HCT116 (cell line): Measurements from ENCODE around the gene DOCK9. TPM values are rescaled to one million over a fixed set of nuclear protein-coding genes. Genes with fewer than 3 reads are reported as not detected.

ENCODE experiments used
- ATAC-seq: fragments of 200-7000 bp; cut with Tn5 transposase; 2 replicates; pipeline ENCODE4 v1.9.1; 2020; ENCODE audit warnings: mild to moderate bottlenecking, moderate library complexity
- BruUV-seq: library from RNA; stranded (reverse); fragments of 400-500 nt; replicated peaks from 2 replicates; lab custom pipeline; 2021; lab: Mats Ljungman, UMichigan
- CTCF ChIA-PET: fragments of 300-600 bp; sonication (Branson Sonifier 250); formaldehyde crosslinking; loops from one replicate; lab custom pipeline; 2021; ENCODE audit warnings: antibody characterized with exemption; lab: Charles Lee
- POLR2A ChIA-PET: fragments of 300-600, 350-600 bp; sonication (Branson Sonifier 250); formaldehyde crosslinking; loops from one replicate; lab custom pipeline; 2021; ENCODE audit warnings: antibody characterized with exemption; lab: Charles Lee
- RAD21 ChIA-PET, 2 experiments: fragments of 300-600 bp; sonication (Branson Sonifier 250); formaldehyde crosslinking; loops; one replicate each; lab custom pipeline; 2023; ENCODE audit warnings: low total read pairs in 2 of 2; ENCODE audit not compliant: uncharacterized antibody in 2 of 2, unreplicated experiment in 2 of 2, low non-redundant PET in 1 of 2; lab: Charles Lee
- DNase-seq: peaks from one replicate; pipeline ENCODE4 v3.0.0-alpha.2; 2010; ENCODE audit warnings: low read depth, low spot score
- H2AFZ ChIP-seq: fragments of 200-600 bp; shearing (Covaris generic), sonication (generic); 2 replicates; pipeline ENCODE4 v1.6.1; 2017; ENCODE audit warnings: low read depth, mixed run types, mixed read lengths, antibody characterized with exemption, low read length; ENCODE audit not compliant: poor library complexity, severe bottlenecking
- H3K27ac ChIP-seq: 2 replicates; pipeline ENCODE4 v1.5.1; 2012; ENCODE audit warnings: low read depth, low read length
- H3K27me3 ChIP-seq: fragments of 200-600 bp; sonication (generic); 2 replicates; pipeline ENCODE4 v1.6.1; 2016; ENCODE audit warnings: mixed run types, low read length, mixed read lengths; ENCODE audit not compliant: insufficient read depth
- H3K36me3 ChIP-seq, 2 experiments: fragments of 200-500 bp in 1 of 2; fragments of 200-600 bp in 1 of 2; sonication (Bioruptor generic) in 1 of 2; sonication (generic) in 1 of 2; 2 replicates each; pipeline versions ENCODE4 v1.5.1 to v1.6.1; 2014 to 2016; ENCODE audit warnings: low read length in 2 of 2, inconsistent platforms in 1 of 2, mixed read lengths in 1 of 2, mixed run types in 1 of 2; ENCODE audit not compliant: insufficient read depth in 2 of 2, control insufficient read depth in 1 of 2
- H3K4me1 ChIP-seq, 2 experiments: fragments of 200-600 bp in 1 of 2; sonication (generic) in 1 of 2; 2 replicates each; pipeline versions ENCODE4 v1.5.1 to v1.6.1; 2012 to 2017; ENCODE audit warnings: low read length in 2 of 2, inconsistent platforms in 1 of 2, mild to moderate bottlenecking in 1 of 2, mixed read lengths in 1 of 2, mixed run types in 1 of 2, moderate library complexity in 1 of 2; ENCODE audit not compliant: insufficient read depth in 2 of 2, control insufficient read depth in 1 of 2
- H3K4me2 ChIP-seq: fragments of 200-600 bp; sonication (generic); 2 replicates; pipeline ENCODE4 v1.6.1; 2017; ENCODE audit warnings: mixed run types, low read length, mixed read lengths
- H3K4me3 ChIP-seq, 2 experiments: fragments of 200-600 bp in 1 of 2; sonication (generic) in 1 of 2; replicated peaks in 1 of 2; 2 replicates each; pipeline ENCODE4 v1.5.1; 2011 to 2016; ENCODE audit warnings: low read length in 2 of 2, control low read depth in 1 of 2, low read depth in 1 of 2, mild to moderate bottlenecking in 1 of 2, mixed read lengths in 1 of 2, mixed run types in 1 of 2
- H3K79me2 ChIP-seq: fragments of 200-600 bp; sonication (generic); 2 replicates; pipeline ENCODE4 v1.6.1; 2017; ENCODE audit warnings: mild to moderate bottlenecking, mixed run types, low read length, moderate library complexity, mixed read lengths; ENCODE audit not compliant: insufficient read depth
- H3K9ac ChIP-seq: fragments of 200-600 bp; sonication (generic); 2 replicates; pipeline ENCODE4 v1.6.1; 2016; ENCODE audit warnings: low read length, mixed read lengths
- H3K9me2 ChIP-seq: fragments of 200-600 bp; sonication (generic), shearing (Covaris generic); 2 replicates; pipeline ENCODE4 v1.6.1; 2017; ENCODE audit warnings: mixed run types, mild to moderate bottlenecking, moderate library complexity; ENCODE audit not compliant: insufficient read depth
- H3K9me3 ChIP-seq, 2 experiments: fragments of 200-500 bp in 1 of 2; fragments of 200-600 bp in 1 of 2; sonication (Bioruptor generic) in 1 of 2; sonication (generic) in 1 of 2; 2 replicates each; pipeline ENCODE4 v1.6.1; 2014 to 2017; ENCODE audit warnings: low read length in 2 of 2, mixed read lengths in 2 of 2, inconsistent platforms in 1 of 2, low read depth in 1 of 2, mild to moderate bottlenecking in 1 of 2, mixed run types in 1 of 2, moderate library complexity in 1 of 2; ENCODE audit not compliant: control insufficient read depth in 1 of 2, insufficient read depth in 1 of 2
- H4K20me1 ChIP-seq: fragments of 200-600 bp; sonication (generic), shearing (Covaris generic); 2 replicates; pipeline ENCODE4 v1.6.1; 2017; ENCODE audit warnings: mixed run types, mild to moderate bottlenecking, moderate library complexity; ENCODE audit not compliant: insufficient read depth
- CEBPB ChIP-seq: IDR thresholded peaks from 2 replicates; pipeline ENCODE4 v1.6.1; 2012; ENCODE audit warnings: low read depth
- EGR1 ChIP-seq: IDR thresholded peaks from 2 replicates; pipeline ENCODE4 v1.6.1; 2012; ENCODE audit warnings: low read depth
- EZH2 ChIP-seq: fragments of 200-600 bp; sonication (generic); IDR thresholded peaks from 2 replicates; pipeline ENCODE4 v1.6.1; 2017; ENCODE audit warnings: antibody characterized with exemption, mixed run types
- SP1 ChIP-seq: IDR thresholded peaks from 2 replicates; pipeline ENCODE4 v1.6.1; 2012; ENCODE audit warnings: low read depth
- YY1 ChIP-seq: IDR thresholded peaks from 2 replicates; pipeline ENCODE4 v1.6.1; 2011; ENCODE audit warnings: low read length, low read depth, moderate library complexity, mild to moderate bottlenecking; ENCODE audit not compliant: insufficient replicate concordance; ENCODE audit errors: extremely low read depth
- ZFX ChIP-seq: fragments of 450-650 bp; IDR thresholded peaks from 2 replicates; pipeline ENCODE4 v1.6.1; 2017
- intact Hi-C: fragments of 100-400 bp; cut with micrococcal nuclease; formaldehyde crosslinking; loops from 2 replicates; pipeline ENCODE4 v1.10.0; 2022
- total RNA-seq: library from RNA; stranded (reverse); gene quantifications from one replicate; pipeline ENCODE4 v1.2.1, GENCODE V29; 2021; ENCODE audit not compliant: unreplicated experiment
- TF ChIP-seq, protein P1 (sequence below): IDR thresholded peaks from 2 replicates; pipeline ENCODE4 v1.6.1; 2012; ENCODE audit warnings: low read depth

DOCK9 gene
- total RNA-seq, 1 experiment from 2014 or later, result 58.8 TPM

DNA sequence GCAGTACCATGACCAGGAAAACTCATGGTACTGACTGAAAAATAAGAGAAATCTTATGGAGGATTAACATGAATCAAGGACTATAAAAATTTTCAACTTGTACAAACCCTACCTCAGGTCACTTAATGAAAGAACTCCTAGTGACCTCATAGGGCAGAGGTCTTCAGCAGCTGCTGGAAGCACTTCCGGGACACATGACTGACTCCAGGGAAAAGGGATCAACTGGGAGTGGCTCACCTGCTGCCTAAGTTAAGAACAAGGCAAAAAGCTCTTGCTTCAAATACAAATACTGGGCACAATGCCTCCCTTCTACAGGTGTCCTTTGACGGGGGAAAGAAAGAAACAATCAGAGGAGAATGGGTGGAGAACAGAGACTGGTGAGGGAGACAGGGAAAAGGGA is 18.6 kb downstream of the DOCK9 start:
- Histone ChIP-seq H3K4me3 (no peak overlapping the region), H3K27ac (no peak overlapping the region), H3K9me2 (no peaks in the 10 kb centered on the region), H3K4me2 (no peak overlapping the region), H3K27me3 (no peaks in the 10 kb centered on the region), H3K9ac (no peak overlapping the region), H3K4me1 (peaks cover 0 to 5% of the 10 kb centered on the region in 2 experiments; a peak in 1 of 4 replicates), H3K36me3 (no peaks in the 10 kb centered on the region), H3K79me2 (no peaks in the 10 kb centered on the region), H4K20me1 (no peaks in the 10 kb centered on the region), H3K9me3 (no peaks in the 10 kb centered on the region), H2AFZ (no peak overlapping the region)
- no peak for TF ChIP-seq CEBPB
- TF ChIP-seq ZFX, result no peak
- no peak for TF ChIP-seq SP1
- no peak for TF ChIP-seq EZH2
- no TSS peak for BruUV-seq
- ChIA-PET POLR2A (no interaction called here), RAD21 (no interaction called here), CTCF (no interaction called here)
- DNase-seq (no peak), ATAC-seq (no peak)
- intact Hi-C loops, result no loop called here

DNA sequence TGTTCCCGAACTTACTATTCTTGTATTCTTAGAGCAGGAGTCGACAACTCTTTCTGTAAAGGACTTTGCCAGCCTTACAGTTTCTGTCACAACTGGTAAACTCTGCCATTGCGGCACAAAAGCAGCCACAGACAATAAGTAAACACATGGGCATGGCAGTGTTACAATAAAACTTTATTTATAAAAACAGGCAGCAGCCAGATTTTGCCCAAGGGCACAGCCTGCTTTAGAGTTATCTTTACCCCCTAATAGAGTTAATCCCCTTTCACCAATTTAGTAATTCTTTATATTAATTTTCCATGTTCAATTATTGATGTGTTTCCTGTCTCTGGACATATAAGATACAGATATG is 19.4 kb downstream of the DOCK9 start:
- ATAC-seq (no peak), DNase-seq (no peak)
- Histone ChIP-seq H3K9ac (no peak overlapping the region), H3K27ac (no peak overlapping the region), H3K27me3 (no peaks in the 10 kb centered on the region), H3K79me2 (no peaks in the 10 kb centered on the region), H4K20me1 (no peaks in the 10 kb centered on the region), H3K4me2 (no peak overlapping the region), H3K9me3 (no peaks in the 10 kb centered on the region), H3K36me3 (no peaks in the 10 kb centered on the region), H3K4me1 (peaks cover 0 to 5% of the 10 kb centered on the region in 2 experiments; a peak in 1 of 4 replicates), H3K4me3 (no peak overlapping the region), H3K9me2 (no peaks in the 10 kb centered on the region), H2AFZ (no peak overlapping the region)
- POLR2A ChIA-PET, result no interaction called here
- RAD21 ChIA-PET, result no interaction called here
- TF ChIP-seq EGR1, result no peak
- TF ChIP-seq, protein P1, sequence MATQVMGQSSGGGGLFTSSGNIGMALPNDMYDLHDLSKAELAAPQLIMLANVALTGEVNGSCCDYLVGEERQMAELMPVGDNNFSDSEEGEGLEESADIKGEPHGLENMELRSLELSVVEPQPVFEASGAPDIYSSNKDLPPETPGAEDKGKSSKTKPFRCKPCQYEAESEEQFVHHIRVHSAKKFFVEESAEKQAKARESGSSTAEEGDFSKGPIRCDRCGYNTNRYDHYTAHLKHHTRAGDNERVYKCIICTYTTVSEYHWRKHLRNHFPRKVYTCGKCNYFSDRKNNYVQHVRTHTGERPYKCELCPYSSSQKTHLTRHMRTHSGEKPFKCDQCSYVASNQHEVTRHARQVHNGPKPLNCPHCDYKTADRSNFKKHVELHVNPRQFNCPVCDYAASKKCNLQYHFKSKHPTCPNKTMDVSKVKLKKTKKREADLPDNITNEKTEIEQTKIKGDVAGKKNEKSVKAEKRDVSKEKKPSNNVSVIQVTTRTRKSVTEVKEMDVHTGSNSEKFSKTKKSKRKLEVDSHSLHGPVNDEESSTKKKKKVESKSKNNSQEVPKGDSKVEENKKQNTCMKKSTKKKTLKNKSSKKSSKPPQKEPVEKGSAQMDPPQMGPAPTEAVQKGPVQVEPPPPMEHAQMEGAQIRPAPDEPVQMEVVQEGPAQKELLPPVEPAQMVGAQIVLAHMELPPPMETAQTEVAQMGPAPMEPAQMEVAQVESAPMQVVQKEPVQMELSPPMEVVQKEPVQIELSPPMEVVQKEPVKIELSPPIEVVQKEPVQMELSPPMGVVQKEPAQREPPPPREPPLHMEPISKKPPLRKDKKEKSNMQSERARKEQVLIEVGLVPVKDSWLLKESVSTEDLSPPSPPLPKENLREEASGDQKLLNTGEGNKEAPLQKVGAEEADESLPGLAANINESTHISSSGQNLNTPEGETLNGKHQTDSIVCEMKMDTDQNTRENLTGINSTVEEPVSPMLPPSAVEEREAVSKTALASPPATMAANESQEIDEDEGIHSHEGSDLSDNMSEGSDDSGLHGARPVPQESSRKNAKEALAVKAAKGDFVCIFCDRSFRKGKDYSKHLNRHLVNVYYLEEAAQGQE, result no peak
- TF ChIP-seq YY1, result no peak
- CTCF ChIA-PET, result no interaction called here
- intact Hi-C loops, result no loop called here
- BruUV-seq, result no TSS peak
